Renal cortex interstitium (tissue), 11 donors: Measurements from ENCODE around the gene TMEM183A. TPM values are rescaled to one million over a fixed set of nuclear protein-coding genes. Genes with fewer than 3 reads are reported as not detected.
"Not testable (repeated sequence)": the region's sequence is repeated elsewhere in the genome, so short reads cannot be mapped to it uniquely, and the experiment has no call there.

Experiments used
- DNase-seq, 11 donors: peaks; one replicate each; pipeline ENCODE4 v3.0.0-alpha.2; 2013; ENCODE audit warnings: low read depth in 9 of 11, low spot score in 4 of 11; ENCODE audit errors: extremely low read depth in 1 of 11
- polyA plus RNA-seq, 3 donors: library from polyadenylated mRNA; unstranded; fragments of 120-200 nt; gene quantifications; one replicate each; pipeline ENCODE4 v1.2.1, GENCODE V29; 2013; ENCODE audit not compliant: insufficient read length in 3 of 3

TMEM183A gene
- polyA plus RNA-seq, 3 donors = 74.8 to 81.9 (median 75.7) TPM

- DNase-seq = no peak
Measured at GRCh38 chr1:203017061-203017460, 9.9 kb downstream of the TMEM183A start.

GRCh38 chr1:203017692-203018091, 10.5 kb downstream of the TMEM183A start:
- no peak for DNase-seq

- not testable (repeated sequence) for DNase-seq
Measured at GRCh38 chr1:203022855-203023254, 15.7 kb downstream of the TMEM183A start.

GRCh38 chr1:203025686-203026030, 18.5 kb downstream of the TMEM183A start:
- DNase-seq = no peak

GRCh38 chr1:203026031-203026665, 19.0 kb downstream of the TMEM183A start, which contains the start of gene PPFIA4:
Gene PPFIA4, plus strand, starts transcription at chr1:203026491. Its CDS starts 12,518 bp downstream, at chr1:203039009.
- peak in 10 of 11 donors; percentile 68 to 87 (median 81) for DNase-seq

- DNase-seq = no peak
Measured at GRCh38 chr1:203026666-203027663, 19.8 kb downstream of the TMEM183A start.

GRCh38 chr1:203028067-203028783, 21.1 kb downstream of the TMEM183A start:
- DNase-seq = no peak

- no peak for DNase-seq
Measured at GRCh38 chr1:203028784-203029553, 21.8 kb downstream of the TMEM183A start.

GRCh38 chr1:203031467-203031866, 24.3 kb downstream of the TMEM183A start:
- no peak for DNase-seq

- DNase-seq = no peak
Measured at GRCh38 chr1:203033287-203033686, 26.1 kb downstream of the TMEM183A start.

GRCh38 chr1:203033917-203034316, 26.7 kb downstream of the TMEM183A start:
- DNase-seq = no peak

- no peak for DNase-seq
Measured at GRCh38 chr1:203034422-203035110, 27.4 kb downstream of the TMEM183A start.

- DNase-seq = no peak
Measured at GRCh38 chr1:203035111-203036000, 28.2 kb downstream of the TMEM183A start.

- DNase-seq = no peak
Measured at GRCh38 chr1:203036135-203036534, 29.0 kb downstream of the TMEM183A start.

GRCh38 chr1:203036537-203036936, 29.4 kb downstream of the TMEM183A start:
- DNase-seq = no peak

GRCh38 chr1:203037509-203038190, 30.5 kb downstream of the TMEM183A start:
- DNase-seq = no peak
